ENCODE measurements around the gene EYS.
"Not testable (repeated sequence)": the region's sequence is repeated elsewhere in the genome, so short reads cannot be mapped to it uniquely, and the experiment has no call there.

EYS gene

DNA sequence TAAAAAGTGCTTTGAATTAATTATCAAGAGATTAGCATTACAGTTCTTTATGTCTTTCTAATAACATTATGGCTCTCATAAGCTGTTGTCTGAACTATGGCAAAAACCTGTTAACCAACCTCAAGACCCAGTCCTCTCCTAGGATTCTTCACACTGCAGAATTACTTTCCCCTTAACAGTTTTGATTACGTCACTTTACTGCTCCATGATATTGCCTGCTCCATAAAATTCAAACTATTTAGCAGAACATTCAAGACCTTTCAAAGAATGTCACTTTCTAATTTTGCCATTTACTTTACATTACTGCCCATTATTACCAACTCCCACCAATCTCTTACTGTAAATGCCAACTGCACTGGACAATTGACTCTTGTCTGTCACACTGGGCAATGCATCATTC lies 1227.9 kb downstream of the EYS start:
- DNase-seq (ENCODE audit: low read depth in 2 of 2) = no peak

DNA sequence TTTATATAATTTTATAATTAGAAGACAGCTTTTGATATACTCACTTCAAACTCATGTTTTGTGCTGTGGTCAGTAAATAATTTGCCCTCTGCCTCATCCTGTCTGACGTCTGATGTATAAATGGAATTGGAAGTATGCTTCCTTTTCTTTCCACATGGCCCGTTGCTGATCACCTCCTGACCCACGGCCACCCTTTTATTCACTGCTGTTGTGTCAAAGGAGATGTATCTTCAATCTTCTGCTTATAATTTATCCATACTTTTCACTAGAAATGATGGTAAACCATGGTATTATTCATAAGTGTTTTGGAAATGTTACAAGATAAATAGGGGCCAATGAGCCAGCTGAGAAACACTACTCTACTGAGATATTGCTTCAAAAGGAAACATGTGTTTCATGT lies 1229.6 kb downstream of the EYS start:
- DNase-seq (ENCODE audit: low read depth in 2 of 2) = no peak

DNA sequence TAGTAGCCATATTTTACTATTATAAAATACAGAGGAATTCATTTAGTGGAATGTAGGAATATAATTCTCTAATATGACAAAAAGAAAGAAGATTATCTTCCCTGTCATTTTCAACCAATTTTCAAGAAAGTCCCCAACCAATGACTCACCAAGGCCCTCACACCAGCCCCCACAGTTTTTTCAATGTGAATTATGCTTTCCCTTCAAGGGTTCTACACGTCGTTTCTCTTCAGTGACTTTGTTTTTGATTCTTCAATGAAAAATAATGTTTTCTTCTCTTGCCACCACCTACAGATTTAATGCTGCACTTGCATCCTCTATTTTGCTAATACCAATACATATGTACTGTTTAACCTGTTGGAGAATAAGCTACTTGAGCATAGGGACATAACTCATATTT lies 1230.1 kb downstream of the EYS start:
- DNase-seq (ENCODE audit: low read depth in 2 of 2) = no peak

DNA sequence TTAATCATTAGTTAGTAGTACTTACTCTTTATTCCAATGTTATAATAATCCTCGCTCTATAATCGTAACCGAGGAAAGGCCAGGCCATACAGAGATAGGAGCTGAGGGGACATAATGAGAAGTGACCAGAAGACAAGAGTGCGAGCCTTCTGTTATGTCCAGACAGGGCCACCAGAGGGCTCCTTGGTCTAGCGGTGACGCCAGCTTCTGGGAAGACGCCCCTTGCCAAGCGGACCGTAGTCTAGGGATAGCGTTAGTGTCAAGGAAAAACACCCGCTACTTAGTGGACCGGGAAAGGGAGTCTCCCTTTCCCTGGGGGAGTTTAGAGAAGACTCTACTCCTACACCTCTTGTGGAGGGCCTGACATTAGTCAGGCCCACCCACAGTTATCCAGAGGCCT lies 1237.6 kb downstream of the EYS start:
- not testable (repeated sequence) for DNase-seq (ENCODE audit: low read depth in 2 of 2)

DNA sequence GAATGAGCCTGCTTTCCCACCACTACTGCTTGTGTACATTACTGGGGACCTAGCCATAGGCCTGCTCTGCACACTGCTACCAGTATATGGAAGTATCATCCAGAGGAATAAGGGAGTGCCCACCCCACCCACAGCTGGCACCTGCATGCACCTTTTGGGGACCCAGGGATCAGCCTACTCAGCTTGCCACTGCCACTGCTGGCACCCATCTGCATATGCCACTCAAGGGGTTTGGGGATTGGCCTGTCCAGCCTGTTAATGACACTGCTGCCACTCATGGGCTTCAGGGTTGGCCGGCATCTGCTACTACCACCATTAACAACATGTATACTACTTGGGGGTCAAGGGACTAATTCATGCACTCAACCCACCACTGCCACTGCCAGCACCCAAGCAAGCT lies 1239.4 kb downstream of the EYS start:
- no peak for DNase-seq (ENCODE audit: low read depth in 2 of 2)

DNA sequence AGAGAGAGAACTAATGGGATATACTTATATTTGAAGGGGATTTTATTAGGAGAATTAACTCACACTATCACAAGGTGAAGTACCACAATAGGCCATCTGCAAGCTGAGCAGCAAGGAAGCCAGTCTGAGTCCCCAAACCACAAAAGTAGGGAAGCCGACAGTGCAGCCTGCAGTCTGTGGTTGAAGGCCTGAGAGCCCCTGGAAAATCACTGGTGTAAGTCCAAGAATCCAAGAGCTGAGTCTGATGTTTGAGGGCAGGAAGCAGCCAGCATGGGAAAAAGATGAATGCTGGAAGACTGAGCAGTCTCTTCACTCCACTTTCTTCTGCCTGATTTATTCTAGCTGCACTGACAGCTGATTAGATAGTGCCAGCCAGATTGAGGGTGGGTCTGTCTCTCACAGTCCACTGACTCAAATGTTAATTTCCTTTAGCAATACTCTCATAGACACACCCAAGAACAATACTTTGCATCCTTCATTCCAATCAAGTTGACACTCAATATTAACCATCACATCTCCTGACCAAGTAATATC lies 1247.5 kb downstream of the EYS start:
- DNase-seq (ENCODE audit: low read depth in 2 of 2) = no peak

DNA sequence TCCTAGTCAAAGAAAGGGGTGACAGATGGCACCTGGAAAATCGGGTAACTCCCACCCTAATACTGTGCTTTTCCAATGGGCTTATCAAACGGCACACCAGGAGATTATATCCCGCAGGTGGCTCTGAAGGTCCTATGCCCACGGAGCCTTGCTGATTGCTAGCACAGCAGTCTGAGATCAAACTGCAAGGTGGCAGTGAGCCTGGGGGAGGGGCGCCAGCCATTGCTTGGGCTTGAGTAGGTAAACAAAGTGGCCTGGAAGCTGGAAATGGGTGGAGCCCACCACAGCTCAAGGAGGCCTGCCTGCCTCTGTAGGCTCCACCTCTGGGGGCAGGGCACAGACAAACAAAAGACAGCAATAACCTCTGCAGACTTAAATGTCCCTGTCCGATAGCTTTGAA lies 1258.9 kb downstream of the EYS start:
- not testable (repeated sequence) for DNase-seq (ENCODE audit: low read depth in 2 of 2)

DNA sequence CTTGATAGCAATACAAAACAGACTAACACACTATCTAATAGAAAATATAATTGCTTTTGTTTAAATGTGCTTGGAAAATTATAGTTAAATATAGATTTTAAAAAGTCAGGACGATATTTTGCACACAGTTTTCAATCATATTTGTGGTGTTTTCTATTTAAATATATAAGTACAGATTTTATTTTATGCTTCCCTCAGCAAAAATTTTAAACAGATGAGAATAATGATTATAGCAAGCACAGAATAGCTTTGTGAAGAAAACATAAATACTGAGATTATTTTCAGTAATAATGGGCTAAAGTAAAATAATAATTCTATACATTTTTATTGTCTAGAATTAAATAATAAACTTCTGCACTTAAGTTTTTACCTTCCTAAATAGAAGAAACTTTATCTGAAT lies 1262.0 kb downstream of the EYS start:
- DNase-seq (ENCODE audit: low read depth in 2 of 2) = no peak

DNA sequence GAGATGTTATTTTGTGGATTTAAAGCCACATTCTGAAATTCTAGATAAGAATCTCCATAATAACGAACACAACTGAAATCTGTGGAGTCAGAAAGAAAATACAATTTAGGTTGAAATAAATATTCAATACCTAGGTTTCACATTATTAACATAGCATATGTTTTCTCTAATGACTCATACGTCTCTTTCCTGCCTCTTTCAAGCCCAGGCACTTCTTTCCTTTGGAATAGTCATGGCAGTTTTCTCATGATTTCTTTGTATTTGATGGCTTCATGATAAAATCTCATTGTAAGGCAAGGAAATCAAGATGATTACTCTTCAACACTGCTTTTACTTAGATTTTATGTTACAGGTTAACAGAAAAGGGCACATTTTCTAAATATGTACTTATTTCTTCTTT lies 1267.8 kb downstream of the EYS start:
- no peak for DNase-seq (ENCODE audit: low read depth in 2 of 2)

DNA sequence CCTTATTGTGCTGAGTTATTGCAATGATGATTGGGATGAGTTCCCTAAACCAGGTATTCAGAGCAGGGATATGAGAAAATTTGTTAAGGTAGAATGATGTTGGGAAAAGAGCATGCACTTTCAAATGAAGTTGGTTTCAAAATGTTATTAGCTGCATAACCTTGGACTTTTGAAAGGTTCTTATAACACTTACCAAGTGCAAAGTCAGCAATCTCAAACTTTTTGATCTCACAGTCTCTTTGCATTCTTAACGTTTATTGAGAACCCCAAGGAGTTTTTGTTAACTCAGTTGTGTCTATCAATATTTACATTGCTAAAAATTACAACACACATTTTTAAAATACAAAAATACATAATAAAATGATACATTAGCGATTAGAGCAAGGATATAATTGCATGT lies 1269.0 kb downstream of the EYS start:
- no peak for DNase-seq (ENCODE audit: low read depth in 2 of 2)

DNA sequence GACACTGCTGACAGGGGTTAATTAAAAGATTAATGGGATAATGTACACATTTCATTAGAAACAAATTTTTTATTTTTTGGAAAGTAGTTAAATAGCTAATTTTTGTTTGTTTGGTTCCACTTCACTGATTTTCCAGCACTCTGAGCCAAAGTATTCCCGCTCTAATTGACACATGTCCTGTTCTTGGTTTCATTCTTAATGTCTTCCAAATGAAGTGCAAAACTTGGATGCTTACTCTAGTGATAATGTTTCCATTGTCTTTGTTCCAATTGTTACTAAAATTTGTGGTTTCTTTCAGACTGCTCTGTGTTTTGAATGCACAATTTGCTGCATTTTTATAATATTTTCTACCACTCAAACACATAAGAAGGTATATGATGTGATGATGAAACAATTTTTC lies 1277.1 kb downstream of the EYS start:
- DNase-seq (ENCODE audit: low read depth in 2 of 2) = no peak

DNA sequence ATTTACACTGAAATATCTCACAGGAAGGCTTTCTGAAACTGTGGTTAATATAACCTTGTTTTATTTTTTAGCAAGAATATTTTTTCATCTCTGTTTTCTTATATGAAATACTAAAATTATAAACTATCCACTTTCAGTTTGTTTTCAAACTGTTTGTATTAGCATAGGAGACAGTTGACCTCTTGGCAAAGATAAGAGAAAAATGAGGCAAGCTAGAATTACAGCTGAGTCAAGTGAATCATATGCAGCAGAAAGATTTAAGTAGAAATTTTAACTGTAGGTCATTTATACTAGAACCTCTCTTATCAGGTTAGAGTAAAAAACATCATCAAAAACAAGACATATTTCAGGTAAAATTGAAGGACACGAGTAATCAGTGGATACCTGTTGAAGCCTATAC lies 1278.8 kb downstream of the EYS start:
- DNase-seq (ENCODE audit: low read depth in 2 of 2) = no peak

DNA sequence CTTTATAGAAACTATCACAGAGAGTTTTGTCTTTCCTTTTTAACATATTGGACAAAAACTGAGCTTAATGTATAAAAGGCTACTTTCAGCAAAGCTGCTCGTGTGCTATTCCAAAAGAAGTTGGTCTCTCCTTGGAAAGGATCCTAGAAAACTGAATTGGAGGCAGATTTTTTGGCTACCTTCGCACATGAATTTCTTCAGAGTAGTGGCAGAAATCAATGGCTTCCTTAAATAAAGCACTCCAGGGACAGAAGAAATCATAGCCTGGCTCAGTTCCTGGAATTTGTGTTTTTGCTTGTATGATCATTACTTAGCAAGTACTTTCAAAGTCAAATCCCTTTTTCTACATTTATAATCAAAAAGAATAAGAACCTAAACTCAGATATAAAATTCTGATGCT lies 1291.1 kb downstream of the EYS start:
- DNase-seq (ENCODE audit: low read depth in 2 of 2) = no peak

DNA sequence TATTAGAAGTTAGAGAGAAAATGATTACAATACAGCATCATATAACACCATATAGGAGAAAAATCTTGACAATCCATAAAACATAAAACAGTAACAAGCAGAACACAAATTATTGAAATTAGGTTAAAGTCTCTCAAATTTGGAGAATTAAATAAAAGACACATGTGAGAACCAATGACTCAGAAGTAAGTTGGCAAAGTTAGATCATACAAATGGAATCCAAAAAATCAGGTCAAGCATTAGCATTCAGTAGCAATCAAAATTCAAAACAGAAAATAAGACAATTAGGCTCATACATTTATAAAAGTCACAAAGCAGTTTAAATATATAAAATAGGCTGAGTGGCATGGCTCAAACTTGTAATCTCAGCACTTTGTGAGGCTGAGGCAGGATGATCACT lies 1295.8 kb downstream of the EYS start:
- DNase-seq (ENCODE audit: low read depth in 2 of 2) = no peak

DNA sequence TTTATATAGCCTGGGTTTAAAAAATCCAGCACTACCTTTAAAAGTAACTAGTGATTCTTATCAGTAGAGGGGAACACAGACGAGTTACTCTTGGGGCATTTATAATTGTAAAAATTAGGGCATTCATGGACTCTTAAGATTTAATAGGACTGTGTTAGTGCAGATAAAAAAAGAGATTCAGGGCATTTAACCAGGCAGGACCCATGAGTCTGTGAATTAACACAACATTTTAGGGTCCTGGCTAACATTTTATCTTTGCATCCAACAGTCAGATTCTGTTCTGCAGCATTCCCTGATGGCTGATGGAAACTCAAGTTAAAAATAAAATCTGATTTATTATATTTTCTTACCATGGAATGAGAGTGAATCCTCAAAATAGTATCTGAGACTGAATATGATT lies 1297.1 kb downstream of the EYS start:
- DNase-seq (ENCODE audit: low read depth in 2 of 2) = no peak

DNA sequence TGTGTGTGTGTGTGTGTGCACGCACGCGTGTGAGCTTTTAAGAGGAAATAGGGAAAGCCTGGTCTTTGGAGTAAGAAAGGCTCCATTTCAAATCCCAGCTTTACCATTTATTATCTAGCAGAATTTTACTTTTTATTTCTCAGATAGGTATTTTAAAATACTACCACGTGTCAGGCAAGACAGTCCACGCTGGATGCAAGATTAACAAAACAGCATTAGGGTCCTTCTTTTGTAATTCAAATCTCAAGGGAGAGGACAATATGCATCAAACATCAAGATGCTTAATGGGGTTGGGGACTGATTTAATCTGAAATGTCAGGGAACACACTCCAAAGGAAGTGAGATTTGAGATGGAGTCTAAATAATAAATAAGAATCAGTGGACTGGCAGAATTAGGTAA lies 1302.6 kb downstream of the EYS start:
- DNase-seq (ENCODE audit: low read depth in 2 of 2) = no peak

DNA sequence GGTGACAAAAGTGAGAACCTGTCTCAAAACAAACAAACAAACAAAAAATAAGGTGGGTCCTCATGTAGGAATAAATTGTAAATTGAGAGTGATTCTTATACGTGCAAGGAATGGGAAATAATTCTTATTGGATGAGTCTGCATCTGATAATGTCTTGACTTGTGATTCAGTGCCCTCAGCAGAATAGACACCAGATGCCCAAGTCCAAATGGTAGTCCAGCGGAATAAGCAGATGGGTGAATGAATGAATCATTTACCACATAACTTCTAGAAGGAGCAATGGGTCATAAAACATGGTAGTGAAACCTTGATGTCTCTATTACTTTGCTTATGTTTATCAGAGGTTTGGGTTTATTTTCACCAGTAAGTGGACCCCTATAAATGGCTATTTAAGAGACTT lies 1323.7 kb downstream of the EYS start:
- DNase-seq (ENCODE audit: low read depth in 2 of 2) = no peak

DNA sequence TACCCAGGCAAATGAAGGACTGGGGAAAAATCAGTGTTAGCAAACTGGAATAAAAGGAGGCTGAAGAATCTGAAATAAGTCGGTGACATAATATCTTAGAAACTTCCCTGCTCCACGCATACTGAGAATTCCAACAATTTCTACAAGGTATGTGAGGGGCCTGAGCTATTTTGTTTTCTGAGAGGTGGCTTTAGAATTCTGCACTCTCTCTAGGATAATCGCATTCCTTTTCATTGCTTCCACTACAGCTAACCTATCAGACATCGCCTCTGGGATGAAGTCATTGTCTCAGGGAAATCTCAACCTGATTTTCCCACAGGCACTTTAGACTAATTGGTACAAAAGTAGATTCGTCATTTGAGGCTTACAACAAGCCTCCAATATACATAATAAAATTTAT lies 1330.6 kb downstream of the EYS start:
- DNase-seq (ENCODE audit: low read depth in 2 of 2) = no peak

DNA sequence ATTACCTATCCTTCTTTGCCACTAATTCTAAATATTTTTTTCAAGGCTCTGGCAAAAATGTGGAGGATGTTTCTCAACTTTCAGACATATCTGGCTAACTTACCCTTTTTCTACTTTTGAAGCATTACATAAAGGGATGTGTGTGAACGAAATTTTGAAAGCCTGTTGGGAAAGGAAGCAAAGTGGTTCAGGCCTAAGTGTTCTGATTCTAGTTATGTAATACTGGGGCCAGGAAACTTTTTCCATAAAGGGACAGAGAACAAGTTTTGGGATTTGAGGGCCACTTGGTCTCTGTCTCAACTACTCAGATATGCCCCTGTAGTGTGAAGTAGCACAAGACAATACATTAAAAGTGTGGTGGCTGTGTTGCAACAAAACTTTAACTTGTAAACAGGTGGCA lies 1349.6 kb downstream of the EYS start:
- no peak for DNase-seq (ENCODE audit: low read depth in 2 of 2)

DNA sequence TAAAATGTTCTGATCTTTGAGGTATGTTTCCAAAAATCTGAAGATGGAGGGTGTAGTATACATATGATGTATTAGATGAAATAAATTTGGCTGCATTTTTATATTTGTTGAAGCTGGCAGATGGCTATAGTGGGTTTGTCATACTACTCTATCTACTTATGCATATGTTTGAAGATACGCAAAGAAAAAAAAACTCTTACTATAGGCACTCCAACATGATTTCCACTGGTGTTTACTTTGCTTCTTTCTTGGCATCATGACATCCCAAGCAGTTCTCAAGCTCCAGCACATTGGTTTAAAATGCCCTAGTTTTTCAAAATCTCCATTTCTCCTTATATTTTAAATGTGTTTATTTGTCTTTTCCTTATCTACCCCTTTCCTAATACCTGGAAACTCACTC lies 1359.6 kb downstream of the EYS start:
- DNase-seq (ENCODE audit: low read depth in 2 of 2) = no peak

DNA sequence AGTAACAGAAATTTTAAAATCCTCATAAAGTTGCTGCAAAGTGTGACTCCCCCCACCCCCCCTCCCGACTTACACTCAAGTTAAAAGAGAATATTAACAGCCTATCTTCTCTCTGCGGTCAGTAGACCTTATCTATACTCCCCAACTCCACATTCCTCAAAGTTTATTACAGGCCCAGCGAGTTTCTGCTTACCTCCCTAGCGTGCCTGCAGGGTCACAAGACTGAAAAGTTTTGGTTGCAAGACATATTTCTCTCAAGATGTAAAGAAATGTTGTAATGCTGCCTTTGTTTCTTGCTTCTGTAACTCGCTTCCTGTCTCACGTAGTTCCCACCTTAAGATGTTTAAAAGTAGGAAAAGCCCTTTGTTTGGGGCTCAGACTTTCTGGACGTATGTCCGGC lies 1371.8 kb downstream of the EYS start:
- no peak for DNase-seq (ENCODE audit: low read depth in 2 of 2)

DNA sequence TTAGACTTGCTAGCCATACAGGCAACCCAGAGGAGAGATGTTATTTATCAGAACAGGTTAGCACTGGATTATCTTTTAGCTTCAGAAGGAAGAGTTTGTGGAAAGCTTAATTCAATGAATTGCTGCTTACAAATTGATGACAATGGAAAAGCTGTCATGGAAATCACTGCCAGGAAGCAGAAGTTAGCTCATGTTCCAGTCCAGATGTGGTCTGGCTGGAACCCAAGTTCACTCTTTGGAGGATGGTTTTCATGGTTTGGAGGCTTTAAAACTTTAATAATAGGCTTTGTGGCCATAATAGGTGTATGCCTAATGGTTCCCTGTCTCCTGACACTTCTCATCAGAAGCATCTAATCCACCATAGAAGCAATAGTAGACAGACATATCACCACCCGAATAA lies 1372.4 kb downstream of the EYS start:
- DNase-seq (ENCODE audit: low read depth in 2 of 2) = no peak

DNA sequence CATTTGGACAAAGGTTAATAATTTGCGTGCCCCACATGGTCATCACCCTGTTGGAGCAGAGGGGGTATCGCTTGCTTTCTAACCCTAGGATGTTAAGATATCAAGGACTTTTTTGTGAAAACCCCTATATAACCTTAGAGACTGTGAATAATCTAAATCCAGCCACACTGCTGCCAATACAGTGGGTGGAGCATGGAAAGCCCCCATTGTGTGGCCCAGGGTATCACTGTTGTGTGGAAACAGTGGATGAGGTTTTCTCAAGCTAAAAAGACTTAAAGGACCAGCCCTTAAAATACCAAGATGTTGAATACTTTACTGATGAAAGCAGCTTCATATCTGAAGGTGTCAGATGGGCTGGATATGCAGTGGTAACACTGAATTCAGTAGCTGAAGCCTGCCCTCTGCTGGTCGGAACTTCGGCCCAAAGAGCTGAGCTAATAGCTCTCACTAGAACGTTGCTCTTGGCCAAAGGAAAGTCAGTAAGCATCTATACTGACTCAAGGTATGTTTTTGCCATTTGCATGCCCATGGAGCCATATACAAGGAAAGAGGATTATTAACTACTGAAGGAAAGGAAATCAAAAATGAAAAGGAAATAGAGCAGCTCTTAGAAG lies 1376.2 kb downstream of the EYS start:
- peak; percentile 23 to 49 for DNase-seq (ENCODE audit: low read depth in 2 of 2)

DNA sequence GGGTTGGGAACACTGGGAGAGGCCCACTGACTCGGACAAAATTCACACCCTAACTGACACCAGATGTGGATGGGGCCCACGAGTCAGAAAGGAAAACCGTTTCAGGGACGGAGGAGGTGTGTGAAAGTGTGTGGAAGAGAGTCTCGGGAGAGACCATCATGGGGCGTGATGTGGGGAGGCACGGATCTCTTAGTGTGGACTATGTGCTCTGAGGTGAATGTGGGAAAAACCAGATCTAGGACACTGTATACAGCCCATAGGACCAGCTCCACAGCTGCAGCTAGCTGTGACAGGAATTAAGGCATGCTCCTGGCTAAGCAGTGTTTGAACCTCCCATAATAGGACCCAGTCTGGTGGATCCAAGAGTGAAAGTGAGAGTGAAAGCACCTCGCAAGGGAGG lies 1380.1 kb downstream of the EYS start:
- no peak for DNase-seq (ENCODE audit: low read depth in 2 of 2)
